ENCODE results near the gene RPS6KA3. TPM values are rescaled to one million over a fixed set of nuclear protein-coding genes. Genes with fewer than 3 reads are reported as not detected.

The RPS6KA3 gene
- total RNA-seq, 1 experiment from 2014 or later, result 63.4 TPM

- H3K27me3 Mint-ChIP-seq (ENCODE audit: unreplicated experiment), result no peaks in the 10 kb centered on the region
- CTCF ChIA-PET, result no interaction called here
- no peak overlapping the region for H3K4me3 Mint-ChIP-seq (ENCODE audit: low read depth, unreplicated experiment)
- peaks cover 13% of the 10 kb centered on the region for H3K36me3 Mint-ChIP-seq (ENCODE audit: insufficient read depth, unreplicated experiment)
- no peak for DNase-seq
- TF ChIP-seq CTCF (IDR thresholded peaks at IDR 0.05; ENCODE audit: unreplicated experiment), result no peak
- peaks cover 17% of the 10 kb centered on the region for H3K4me1 Mint-ChIP-seq (ENCODE audit: low read depth, unreplicated experiment)
- no peaks in the 10 kb centered on the region for H3K9me3 Mint-ChIP-seq (ENCODE audit: low read depth, unreplicated experiment)
- intact Hi-C loops (cut with micrococcal nuclease; ENCODE audit: unreplicated experiment), result no loop called here
- BruUV-seq (replicated peaks), result no TSS peak
- H3K27ac Mint-ChIP-seq (ENCODE audit: unreplicated experiment), result no peak overlapping the region
These were observed 117.4 kb downstream of the RPS6KA3 start for GRCh38 chrX:20149326-20149725.

DNA sequence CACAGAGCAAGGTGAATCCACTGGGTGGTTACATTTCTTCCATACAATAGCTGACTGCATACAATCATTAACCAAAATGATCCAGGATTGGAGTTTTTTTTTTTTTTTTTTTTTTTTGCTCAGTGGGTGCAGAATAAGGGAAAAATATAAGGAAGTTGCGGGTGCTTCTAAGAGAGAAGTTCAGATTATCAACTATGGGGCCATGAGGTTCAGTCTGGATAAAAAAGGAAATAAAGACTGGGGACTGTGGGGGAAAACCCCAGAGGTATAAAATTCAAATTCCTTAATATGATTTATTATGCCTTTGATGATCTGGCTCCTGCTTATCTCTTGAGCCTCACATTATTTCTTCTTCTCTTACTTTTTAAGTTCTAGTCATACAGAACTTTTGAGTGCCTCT, 119.1 kb downstream of the RPS6KA3 start:
- DNase-seq, result no peak
- Mint-ChIP-seq H3K9me3 (ENCODE audit: low read depth, unreplicated experiment) (no peaks in the 10 kb centered on the region), H3K36me3 (ENCODE audit: insufficient read depth, unreplicated experiment) (peaks cover 11% of the 10 kb centered on the region), H3K27me3 (ENCODE audit: unreplicated experiment) (no peaks in the 10 kb centered on the region), H3K4me1 (ENCODE audit: low read depth, unreplicated experiment) (peaks cover 17% of the 10 kb centered on the region), H3K4me3 (ENCODE audit: low read depth, unreplicated experiment) (no peak overlapping the region), H3K27ac (ENCODE audit: unreplicated experiment) (peak overlapping the region; percentile 61)
- BruUV-seq (replicated peaks), result no TSS peak
- no peak for TF ChIP-seq CTCF (IDR thresholded peaks at IDR 0.05; ENCODE audit: unreplicated experiment)
- CTCF ChIA-PET, result interaction anchor here (0.6 kb wide), 1 partner anchor 1644 kb away, joined by 4 read pairs; no protein-coding TSS in a partner anchor
- intact Hi-C loops (cut with micrococcal nuclease; ENCODE audit: unreplicated experiment), result no loop called here

DNA sequence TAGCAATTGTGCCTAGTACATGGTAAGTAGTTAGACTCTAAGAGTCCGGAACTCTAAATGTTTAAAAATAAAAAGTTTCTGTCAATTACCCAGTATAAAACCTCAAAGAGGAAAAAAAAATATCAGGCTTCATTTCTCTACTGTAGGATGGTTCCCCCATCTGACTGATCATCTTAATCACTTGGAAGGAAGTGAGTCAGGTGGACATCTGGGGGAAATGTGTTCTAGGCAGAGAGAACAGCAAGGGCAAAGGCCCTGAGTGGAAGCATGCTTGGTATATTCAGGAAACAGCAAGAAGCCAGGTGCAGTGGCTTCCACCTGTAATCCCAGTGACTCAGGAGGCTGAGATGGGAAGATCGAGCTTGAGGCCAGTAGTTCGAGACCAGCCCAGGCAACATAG, 122.2 kb downstream of the RPS6KA3 start:
- Mint-ChIP-seq H3K4me1 (ENCODE audit: low read depth, unreplicated experiment) (peaks cover 19% of the 10 kb centered on the region), H3K9me3 (ENCODE audit: low read depth, unreplicated experiment) (no peaks in the 10 kb centered on the region), H3K27ac (ENCODE audit: unreplicated experiment) (no peak overlapping the region), H3K27me3 (ENCODE audit: unreplicated experiment) (no peaks in the 10 kb centered on the region), H3K36me3 (ENCODE audit: insufficient read depth, unreplicated experiment) (peaks cover 35% of the 10 kb centered on the region), H3K4me3 (ENCODE audit: low read depth, unreplicated experiment) (no peak overlapping the region)
- intact Hi-C loops (cut with micrococcal nuclease; ENCODE audit: unreplicated experiment), result no loop called here
- TF ChIP-seq CTCF (IDR thresholded peaks at IDR 0.05; ENCODE audit: unreplicated experiment), result no peak
- DNase-seq, result no peak
- CTCF ChIA-PET, result no interaction called here
- BruUV-seq (replicated peaks), result no TSS peak

DNA sequence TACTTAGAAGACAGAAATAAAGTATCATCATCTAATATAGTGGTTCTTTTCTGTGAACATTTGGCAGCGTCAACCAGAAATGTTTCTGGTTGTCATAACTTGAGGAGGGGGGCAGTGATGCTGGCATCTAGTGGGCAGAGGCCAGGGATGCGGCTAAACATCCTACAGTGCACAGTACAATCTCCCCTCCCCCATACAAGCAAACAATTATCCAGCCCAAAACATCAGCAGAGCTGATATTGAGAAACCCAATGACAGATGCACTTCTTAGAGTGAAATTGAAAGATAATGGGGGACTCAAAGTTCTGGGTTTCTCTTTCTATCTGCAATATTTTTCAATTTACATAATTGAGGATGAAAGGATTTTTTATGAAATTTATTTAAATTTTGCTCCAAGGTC, 123.1 kb downstream of the RPS6KA3 start:
- Mint-ChIP-seq H3K36me3 (ENCODE audit: insufficient read depth, unreplicated experiment) (peaks cover 41% of the 10 kb centered on the region), H3K27me3 (ENCODE audit: unreplicated experiment) (no peaks in the 10 kb centered on the region), H3K4me1 (ENCODE audit: low read depth, unreplicated experiment) (peaks cover 26% of the 10 kb centered on the region), H3K4me3 (ENCODE audit: low read depth, unreplicated experiment) (no peak overlapping the region), H3K27ac (ENCODE audit: unreplicated experiment) (no peak overlapping the region), H3K9me3 (ENCODE audit: low read depth, unreplicated experiment) (no peaks in the 10 kb centered on the region)
- DNase-seq, result no peak
- CTCF ChIA-PET, result no interaction called here
- no TSS peak for BruUV-seq (replicated peaks)
- intact Hi-C loops (cut with micrococcal nuclease; ENCODE audit: unreplicated experiment), result no loop called here
- TF ChIP-seq CTCF (IDR thresholded peaks at IDR 0.05; ENCODE audit: unreplicated experiment), result no peak

Measured in Calu3 (cell line).